ENCODE measurements around the gene SKOR1. TPM values are rescaled to one million over a fixed set of nuclear protein-coding genes. Genes with fewer than 3 reads are reported as not detected.

SKOR1 gene
- polyA plus RNA-seq, 1 experiment: 0.02 TPM

GRCh38 chr15:67796196-67797127, 28.8 kb upstream of the SKOR1 start:
- Histone ChIP-seq H3K27me3 (ENCODE audit: control insufficient read depth, insufficient read depth, low read length) (no peaks in the 10 kb centered on the region), H3K36me3 (ENCODE audit: control insufficient read depth, insufficient read depth, low read length) (no peaks in the 10 kb centered on the region), H3K4me3 (ENCODE audit: low read depth, low read length) (no peak overlapping the region)
- POLR2A ChIA-PET: no interaction called here
- CTCF ChIA-PET: interaction anchor here (0.6 to 1.0 kb wide), 2 partner anchors 24 to 126 kb away, joined by 3 read pairs; no protein-coding TSS in a partner anchor
- no peak for DNase-seq (ENCODE audit: low read depth)
- no peak for TF ChIP-seq CTCF (IDR thresholded peaks at IDR 0.05; ENCODE audit: insufficient read depth, low read depth, low read length)

GRCh38 chr15:67799801-67800205, 25.5 kb upstream of the SKOR1 start:
- Histone ChIP-seq H3K36me3 (ENCODE audit: control insufficient read depth, insufficient read depth, low read length) (no peaks in the 10 kb centered on the region), H3K4me3 (ENCODE audit: low read depth, low read length) (no peak overlapping the region), H3K27me3 (ENCODE audit: control insufficient read depth, insufficient read depth, low read length) (no peaks in the 10 kb centered on the region)
- DNase-seq (ENCODE audit: low read depth): no peak
- ChIA-PET CTCF (no interaction called here), POLR2A (no interaction called here)
- TF ChIP-seq CTCF (IDR thresholded peaks at IDR 0.05; ENCODE audit: insufficient read depth, low read depth, low read length): no peak

GRCh38 chr15:67801142-67801541, 24.2 kb upstream of the SKOR1 start:
- Histone ChIP-seq H3K36me3 (ENCODE audit: control insufficient read depth, insufficient read depth, low read length) (no peaks in the 10 kb centered on the region), H3K4me3 (ENCODE audit: low read depth, low read length) (no peak overlapping the region), H3K27me3 (ENCODE audit: control insufficient read depth, insufficient read depth, low read length) (no peaks in the 10 kb centered on the region)
- no peak for DNase-seq (ENCODE audit: low read depth)
- no peak for TF ChIP-seq CTCF (IDR thresholded peaks at IDR 0.05; ENCODE audit: insufficient read depth, low read depth, low read length)
- ChIA-PET POLR2A (no interaction called here), CTCF (no interaction called here)

GRCh38 chr15:67801926-67802914, 23.1 kb upstream of the SKOR1 start:
- no peaks in the 10 kb centered on the region for H3K27me3 ChIP-seq (ENCODE audit: control insufficient read depth, insufficient read depth, low read length)
- no peaks in the 10 kb centered on the region for H3K36me3 ChIP-seq (ENCODE audit: control insufficient read depth, insufficient read depth, low read length)
- POLR2A ChIA-PET: no interaction called here
- CTCF ChIA-PET: no interaction called here
- TF ChIP-seq CTCF (IDR thresholded peaks at IDR 0.05; ENCODE audit: insufficient read depth, low read depth, low read length): no peak
- no peak for DNase-seq (ENCODE audit: low read depth)
- no peak overlapping the region for H3K4me3 ChIP-seq (ENCODE audit: low read depth, low read length)

- Histone ChIP-seq H3K36me3 (ENCODE audit: control insufficient read depth, insufficient read depth, low read length) (no peaks in the 10 kb centered on the region), H3K27me3 (ENCODE audit: control insufficient read depth, insufficient read depth, low read length) (no peaks in the 10 kb centered on the region), H3K4me3 (ENCODE audit: low read depth, low read length) (no peak overlapping the region)
- ChIA-PET CTCF (no interaction called here), POLR2A (no interaction called here)
- no peak for DNase-seq (ENCODE audit: low read depth)
- TF ChIP-seq CTCF (IDR thresholded peaks at IDR 0.05; ENCODE audit: insufficient read depth, low read depth, low read length): no peak
Observed at GRCh38 chr15:67803299-67803698, 22.0 kb upstream of the SKOR1 start.

All from BJ (cell line).